CD4-positive, alpha-beta memory T cell (primary cell): ENCODE results near the gene TXN2. TPM values are rescaled to one million over a fixed set of nuclear protein-coding genes. Genes with fewer than 3 reads are reported as not detected.
"Not testable (repeated sequence)": the region's sequence is repeated elsewhere in the genome, so short reads cannot be mapped to it uniquely, and the experiment has no call there.

Source experiments
- CTCF ChIA-PET: fragments of 350-600 bp; sonication (Branson Sonifier 250); formaldehyde crosslinking; loops from one replicate; lab custom pipeline; 2021; ENCODE audit warnings: inconsistent platforms; ENCODE audit not compliant: partially characterized antibody; lab: Charles Lee
- POLR2A ChIA-PET: fragments of 350-600 bp; sonication (Branson Sonifier 250); formaldehyde crosslinking; loops from one replicate; lab custom pipeline; 2021; ENCODE audit not compliant: partially characterized antibody; lab: Charles Lee
- DNase-seq, 5 donors: peaks; one replicate each; pipeline versions ENCODE4 v3.0.0 to v3.0.0-alpha.2; 2020 to 2022; ENCODE audit warnings: mixed read lengths in 1 of 5
- H3K27ac ChIP-seq: one replicate; pipeline ENCODE4 v1.7.0; 2013; ENCODE audit warnings: low read depth, low read length
- H3K27me3 ChIP-seq: 2 replicates; pipeline ENCODE4 v1.7.0; 2013; ENCODE audit warnings: mild to moderate bottlenecking, low read length, moderate library complexity; ENCODE audit not compliant: insufficient read depth
- H3K36me3 ChIP-seq: 2 replicates; pipeline ENCODE4 v1.7.0; 2013; ENCODE audit warnings: mild to moderate bottlenecking, low read length, moderate library complexity; ENCODE audit not compliant: insufficient read depth
- H3K4me1 ChIP-seq: 2 replicates; pipeline ENCODE4 v1.7.0; 2013; ENCODE audit warnings: mild to moderate bottlenecking, low read length, moderate library complexity; ENCODE audit not compliant: insufficient read depth
- H3K4me3 ChIP-seq, 2 donors: one replicate each; pipeline ENCODE4 v1.7.0; 2013; ENCODE audit warnings: low read length in 2 of 2, mild to moderate bottlenecking in 1 of 2
- H3K9me3 ChIP-seq, 2 donors: one replicate each; pipeline ENCODE4 v1.7.0; 2013; ENCODE audit warnings: low read length in 2 of 2, control low read depth in 1 of 2; ENCODE audit not compliant: control insufficient read depth in 1 of 2
- H3K27ac Mint-ChIP-seq, 7 donors: one replicate each; pipeline ENCODE4 v1.8.0; 2020 to 2021; ENCODE audit warnings: mixed read lengths in 7 of 7, mild to moderate bottlenecking in 6 of 7, inconsistent platforms in 3 of 7, moderate library complexity in 3 of 7
- H3K27me3 Mint-ChIP-seq, 2 donors: one replicate each; pipeline ENCODE4 v1.8.0; 2020 to 2021; ENCODE audit warnings: mixed read lengths in 2 of 2
- H3K36me3 Mint-ChIP-seq, 2 donors: one replicate each; pipeline ENCODE4 v1.8.0; 2020 to 2021; ENCODE audit warnings: mixed read lengths in 2 of 2, inconsistent platforms in 1 of 2, mild to moderate bottlenecking in 1 of 2
- H3K4me1 Mint-ChIP-seq, 4 donors: one replicate each; pipeline ENCODE4 v1.8.0; 2020 to 2021; ENCODE audit warnings: mixed read lengths in 4 of 4, mild to moderate bottlenecking in 1 of 4
- H3K4me3 Mint-ChIP-seq, 8 donors: one replicate each; pipeline ENCODE4 v1.8.0; 2020 to 2021; ENCODE audit warnings: mixed read lengths in 8 of 8, mild to moderate bottlenecking in 7 of 8, moderate library complexity in 6 of 8, inconsistent platforms in 3 of 8
- H3K9me3 Mint-ChIP-seq, 8 donors: one replicate each; pipeline ENCODE4 v1.8.0; 2020 to 2021; ENCODE audit warnings: mixed read lengths in 8 of 8, mild to moderate bottlenecking in 5 of 8, inconsistent platforms in 3 of 8, moderate library complexity in 1 of 8
- intact Hi-C: fragments of 100-400 bp; cut with micrococcal nuclease; formaldehyde crosslinking; loops from one replicate; pipeline ENCODE4 v1.15.1; 2023
- polyA plus RNA-seq, 2 donors: library from polyadenylated mRNA; unstranded; fragments of 300-500 nt; fragmentation: Illumina TruSeq; gene quantifications; one replicate each; pipeline ENCODE4 v1.2.3, GENCODE V29; 2021
- total RNA-seq, 2 experiments: library from RNA; stranded (reverse); gene quantifications; one replicate each; pipeline ENCODE4 v1.2.3, GENCODE V29; 2021

TXN2 gene
- total and polyA plus RNA-seq, 4 experiments from 2014 or later, result 33.5 to 148 (median 68.6) TPM

- Mint-ChIP-seq H3K4me3 (no peak overlapping the region), H3K36me3 (no peaks in the 10 kb centered on the region), H3K27me3 (no peaks in the 10 kb centered on the region), H3K4me1 (peaks cover 12 to 33% (median 20%) of the 10 kb centered on the region in 4 donors), H3K27ac (peak overlapping the region in 1 of 7 donors; percentile 41), H3K9me3 (no peaks in the 10 kb centered on the region)
- ChIA-PET CTCF (interaction anchor here (1.1 to 1.4 kb wide), 2 partner anchors 19 to 47 kb away, joined by 3 to 4 read pairs; no protein-coding TSS in a partner anchor), POLR2A (interaction anchor here (0.9 to 1.2 kb wide), 2 partner anchors 45 to 48 kb away, joined by 3 read pairs; partner anchors contain the start of gene MYH9)
- intact Hi-C loops, result no loop called here
- H3K9me3 ChIP-seq, result no peaks in the 10 kb centered on the region
- H3K4me1 ChIP-seq, result peaks cover 29% of the 10 kb centered on the region
- no peaks in the 10 kb centered on the region for H3K27me3 ChIP-seq
- no peaks in the 10 kb centered on the region for H3K36me3 ChIP-seq
- no peak for DNase-seq
- H3K27ac ChIP-seq, result no peak overlapping the region
- H3K4me3 ChIP-seq, result no peak overlapping the region
Measured at GRCh38 chr22:36432592-36433317, 48.7 kb downstream of the TXN2 start.

GRCh38 chr22:36431977-36432376 lies 49.5 kb downstream of the TXN2 start:
- CTCF ChIA-PET, result interaction anchor here (1.1 to 1.6 kb wide), 3 partner anchors 20 to 130 kb away, joined by 3 to 4 read pairs (median 3); no protein-coding TSS in a partner anchor
- no peak overlapping the region for H3K27ac Mint-ChIP-seq

GRCh38 chr22:36430863-36431262 lies 50.6 kb downstream of the TXN2 start:
- CTCF ChIA-PET, result interaction anchor here (1.6 kb wide), 1 partner anchor 129 kb away, joined by 3 read pairs; no protein-coding TSS in a partner anchor
- H3K4me1 ChIP-seq, result peaks cover 17% of the 10 kb centered on the region
- peaks cover 9 to 21% (median 15%) of the 10 kb centered on the region in 4 donors for H3K4me1 Mint-ChIP-seq
- intact Hi-C loops, result no loop called here
- no peaks in the 10 kb centered on the region for H3K9me3 ChIP-seq
- no peaks in the 10 kb centered on the region for H3K36me3 Mint-ChIP-seq
- H3K9me3 Mint-ChIP-seq, result no peaks in the 10 kb centered on the region
- DNase-seq, result no peak
- H3K36me3 ChIP-seq, result no peaks in the 10 kb centered on the region
- H3K4me3 Mint-ChIP-seq, result no peak overlapping the region
- peak overlapping the region in 1 of 7 donors; percentile 57 for H3K27ac Mint-ChIP-seq
- no peak overlapping the region for H3K4me3 ChIP-seq
- POLR2A ChIA-PET, result no interaction called here
- no peaks in the 10 kb centered on the region for H3K27me3 Mint-ChIP-seq
- H3K27ac ChIP-seq, result no peak overlapping the region
- H3K27me3 ChIP-seq, result no peaks in the 10 kb centered on the region

More at GRCh38 chr22:36431977-36432376, 49.5 kb downstream of the TXN2 start:
- Histone ChIP-seq H3K27me3 (no peaks in the 10 kb centered on the region), H3K4me3 (no peak overlapping the region), H3K27ac (no peak overlapping the region), H3K9me3 (no peaks in the 10 kb centered on the region), H3K4me1 (peaks cover 22% of the 10 kb centered on the region), H3K36me3 (no peaks in the 10 kb centered on the region)
- POLR2A ChIA-PET, result interaction anchor here (0.9 to 1.2 kb wide), 2 partner anchors 44 to 47 kb away, joined by 3 read pairs; partner anchors contain the start of gene MYH9
- intact Hi-C loops, result no loop called here
- no peaks in the 10 kb centered on the region for H3K27me3 Mint-ChIP-seq
- H3K9me3 Mint-ChIP-seq, result no peaks in the 10 kb centered on the region
- DNase-seq, result no peak
- H3K36me3 Mint-ChIP-seq, result no peaks in the 10 kb centered on the region
- H3K4me3 Mint-ChIP-seq, result no peak overlapping the region
- peaks cover 12 to 28% (median 20%) of the 10 kb centered on the region in 4 donors for H3K4me1 Mint-ChIP-seq

GRCh38 chr22:36427952-36428351 lies 53.5 kb downstream of the TXN2 start:
- Mint-ChIP-seq H3K27ac (peak overlapping the region in 1 of 7 donors; percentile 17), H3K4me1 (peaks cover 8 to 22% (median 13%) of the 10 kb centered on the region in 4 donors)
- CTCF ChIA-PET, result not testable (repeated sequence)

GRCh38 chr22:36425977-36426523 lies 55.4 kb downstream of the TXN2 start:
- no peak overlapping the region for H3K27ac ChIP-seq
- ChIA-PET CTCF (interaction anchor here (0.7 kb wide), 1 partner anchor 125 kb away, joined by 3 read pairs; no protein-coding TSS in a partner anchor), POLR2A (no interaction called here)
- peaks cover 8 to 22% (median 15%) of the 10 kb centered on the region in 4 donors for H3K4me1 Mint-ChIP-seq
- peaks cover 17% of the 10 kb centered on the region for H3K4me1 ChIP-seq
- peak overlapping the region in 3 of 8 donors; percentile 22 to 37 (median 29) for H3K4me3 Mint-ChIP-seq
- no peak overlapping the region for H3K4me3 ChIP-seq
- H3K36me3 Mint-ChIP-seq, result no peaks in the 10 kb centered on the region
- H3K27ac Mint-ChIP-seq, result peak overlapping the region in 4 of 7 donors; percentile 5 to 84 (median 56)
- no peak for DNase-seq
- no peaks in the 10 kb centered on the region for H3K9me3 ChIP-seq
- no peaks in the 10 kb centered on the region for H3K36me3 ChIP-seq
- no peaks in the 10 kb centered on the region for H3K9me3 Mint-ChIP-seq
- intact Hi-C loops, result no loop called here
- no peaks in the 10 kb centered on the region for H3K27me3 Mint-ChIP-seq
- no peaks in the 10 kb centered on the region for H3K27me3 ChIP-seq

More at GRCh38 chr22:36427952-36428351, 53.5 kb downstream of the TXN2 start:
- H3K36me3 Mint-ChIP-seq, H3K27me3 Mint-ChIP-seq, DNase-seq, intact Hi-C loops, H3K4me3 Mint-ChIP-seq, H3K9me3 Mint-ChIP-seq, H3K27ac ChIP-seq, H3K27me3 ChIP-seq, POLR2A ChIA-PET, H3K9me3 ChIP-seq, H3K4me3 ChIP-seq, H3K36me3 ChIP-seq: not testable (repeated sequence)
- peaks cover 17% of the 10 kb centered on the region for H3K4me1 ChIP-seq

GRCh38 chr22:36424901-36425579 lies 56.4 kb downstream of the TXN2 start:
- peak overlapping the region in 1 of 8 donors; percentile 43 for H3K4me3 Mint-ChIP-seq
- peaks cover 8 to 27% (median 15%) of the 10 kb centered on the region in 4 donors for H3K4me1 Mint-ChIP-seq
- POLR2A ChIA-PET, result no interaction called here
- H3K36me3 ChIP-seq, result no peaks in the 10 kb centered on the region
- no peak for DNase-seq
- no peak overlapping the region for H3K4me3 ChIP-seq
- H3K27me3 Mint-ChIP-seq, result no peaks in the 10 kb centered on the region
- intact Hi-C loops, result no loop called here
- H3K4me1 ChIP-seq, result peaks cover 17% of the 10 kb centered on the region
- H3K27me3 ChIP-seq, result no peaks in the 10 kb centered on the region
- H3K9me3 Mint-ChIP-seq, result no peaks in the 10 kb centered on the region
- CTCF ChIA-PET, result interaction anchor here (0.7 kb wide), 1 partner anchor 139 kb away, joined by 3 read pairs; no protein-coding TSS in a partner anchor
- H3K36me3 Mint-ChIP-seq, result no peaks in the 10 kb centered on the region
- H3K9me3 ChIP-seq, result no peaks in the 10 kb centered on the region
- H3K27ac ChIP-seq, result no peak overlapping the region
- H3K27ac Mint-ChIP-seq, result peak overlapping the region in 4 of 7 donors; percentile 70 to 80 (median 74)
